HEK293 (cell line): Measurements from ENCODE around the gene SYNE1.

Experiments
- CTCF ChIA-PET: fragments of 350-600 bp; formaldehyde crosslinking; extraction: SDS; loops from one replicate; lab custom pipeline; 2021; ENCODE audit warnings: antibody characterized with exemption; lab: Yijun Ruan, JAX
- POLR2A ChIA-PET: fragments of 300-600 bp; formaldehyde crosslinking; extraction: SDS; loops from one replicate; lab custom pipeline; 2020; ENCODE audit warnings: antibody characterized with exemption, inconsistent platforms; lab: Yijun Ruan, JAX
- H3K27ac ChIP-seq: fragments of 200-500 bp; sonication (Bioruptor generic); 2 replicates; pipeline ENCODE4 v1.5.1; 2014; ENCODE audit warnings: low read depth, low read length, control low read depth, inconsistent platforms; ENCODE audit errors: extremely low read depth
- H3K36me3 ChIP-seq, 2 experiments: fragments of 200-500 bp in 1 of 2; sonication (Bioruptor generic) in 1 of 2; 1 replicate in 1 of 2; 2 replicates in 1 of 2; pipeline ENCODE4 v1.5.1; 2014 to 2017; ENCODE audit warnings: inconsistent platforms in 2 of 2, low read length in 2 of 2; ENCODE audit not compliant: control insufficient read depth in 2 of 2, insufficient read depth in 1 of 2
- H3K4me1 ChIP-seq: fragments of 200-500 bp; sonication (Bioruptor generic); 2 replicates; pipeline ENCODE4 v1.5.1; 2014; ENCODE audit warnings: mild to moderate bottlenecking, low read length, inconsistent platforms; ENCODE audit not compliant: control insufficient read depth, insufficient read depth
- H3K4me3 ChIP-seq: 2 replicates; pipeline ENCODE4 v1.5.1; 2011; ENCODE audit warnings: low read depth, mild to moderate bottlenecking, control low read depth, low read length, moderate library complexity
- H3K9me3 ChIP-seq: fragments of 200-500 bp; sonication (Bioruptor generic); 2 replicates; pipeline ENCODE4 v1.5.1; 2014; ENCODE audit warnings: low read depth, low read length, inconsistent platforms; ENCODE audit not compliant: control insufficient read depth, insufficient read depth
- EGR2 ChIP-seq: fragments of 450-650 bp; formaldehyde crosslinking; IDR thresholded peaks from 2 replicates; pipeline ENCODE4 v1.5.1; 2016; ENCODE audit warnings: low read depth, missing biosample characterization, missing genetic modification characterization
- SALL2 ChIP-seq: fragments of 450-650 bp; formaldehyde crosslinking; IDR thresholded peaks from 2 replicates; pipeline ENCODE4 v1.5.0; 2017; ENCODE audit warnings: missing biosample characterization, mild to moderate bottlenecking, missing genetic modification characterization, borderline replicate concordance
- WT1 ChIP-seq: fragments of 450-650 bp; formaldehyde crosslinking; IDR thresholded peaks from 2 replicates; pipeline ENCODE4 v1.5.1; 2016; ENCODE audit warnings: missing biosample characterization, missing genetic modification characterization
- ZFHX2 ChIP-seq: fragments of 450-650 bp; formaldehyde crosslinking; conservative IDR thresholded peaks from 2 replicates; pipeline ENCODE4 v1.5.1; 2016; ENCODE audit warnings: missing biosample characterization, missing genetic modification characterization
- ZNF155 ChIP-seq: fragments of 450-650 bp; formaldehyde crosslinking; IDR thresholded peaks from 2 replicates; pipeline ENCODE4 v1.5.1; 2016; ENCODE audit warnings: missing biosample characterization, missing genetic modification characterization
- ZNF175 ChIP-seq: fragments of 450-650 bp; formaldehyde crosslinking; IDR thresholded peaks from 2 replicates; pipeline ENCODE4 v1.5.1; 2016; ENCODE audit warnings: missing biosample characterization, missing genetic modification characterization
- ZNF184 ChIP-seq: fragments of 450-650 bp; IDR thresholded peaks from 2 replicates; pipeline ENCODE4 v1.5.1; 2018; ENCODE audit warnings: missing biosample characterization, mild to moderate bottlenecking, missing genetic modification characterization
- ZNF433 ChIP-seq: fragments of 450-650 bp; formaldehyde crosslinking; IDR thresholded peaks from 2 replicates; pipeline ENCODE4 v1.5.1; 2016; ENCODE audit warnings: missing biosample characterization, missing genetic modification characterization, low read depth
- ZNF473 ChIP-seq: fragments of 450-650 bp; formaldehyde crosslinking; IDR thresholded peaks from 2 replicates; pipeline ENCODE4 v1.5.1; 2017; ENCODE audit warnings: missing biosample characterization, missing genetic modification characterization
- ZNF777 ChIP-seq: fragments of 450-650 bp; formaldehyde crosslinking; IDR thresholded peaks from 2 replicates; pipeline ENCODE4 v1.5.1; 2017; ENCODE audit warnings: missing biosample characterization, missing genetic modification characterization, borderline replicate concordance
- ZNF785 ChIP-seq: fragments of 450-650 bp; formaldehyde crosslinking; IDR thresholded peaks from 2 replicates; pipeline ENCODE4 v1.5.1; 2016; ENCODE audit warnings: missing biosample characterization, missing genetic modification characterization
- ZSCAN16 ChIP-seq: fragments of 450-650 bp; formaldehyde crosslinking; IDR thresholded peaks from 2 replicates; pipeline ENCODE4 v1.5.1; 2016; ENCODE audit warnings: missing biosample characterization, missing genetic modification characterization
- ZSCAN30 ChIP-seq: fragments of 450-650 bp; IDR thresholded peaks from 2 replicates; pipeline ENCODE4 v1.5.1; 2018; ENCODE audit warnings: missing biosample characterization, mild to moderate bottlenecking, missing genetic modification characterization, moderate library complexity
- TF ChIP-seq, protein P1 (sequence below): fragments of 450-650 bp; IDR thresholded peaks from 2 replicates; pipeline ENCODE4 v1.5.1; 2018; ENCODE audit warnings: missing biosample characterization, missing genetic modification characterization
- TF ChIP-seq, protein P2 (sequence below): IDR thresholded peaks from 2 replicates; pipeline ENCODE4 v1.6.1; 2011; ENCODE audit warnings: mild to moderate bottlenecking, low read depth, low read length, borderline replicate concordance
- TF ChIP-seq, protein P3 (sequence below): fragments of 450-650 bp; IDR thresholded peaks from 2 replicates; pipeline ENCODE4 v1.5.1; 2018; ENCODE audit warnings: missing biosample characterization, mild to moderate bottlenecking, missing genetic modification characterization
- TF ChIP-seq, protein P4 (sequence below): fragments of 450-650 bp; formaldehyde crosslinking; conservative IDR thresholded peaks from 2 replicates; pipeline ENCODE4 v1.5.1; 2016; ENCODE audit warnings: low read depth, missing biosample characterization, missing genetic modification characterization
- TF ChIP-seq, protein P5 (sequence below): fragments of 450-650 bp; formaldehyde crosslinking; IDR thresholded peaks from 2 replicates; pipeline ENCODE4 v1.5.1; 2016; ENCODE audit warnings: missing biosample characterization, missing genetic modification characterization
- TF ChIP-seq, protein P6 (sequence below): fragments of 450-650 bp; formaldehyde crosslinking; IDR thresholded peaks from 2 replicates; pipeline ENCODE4 v1.5.1; 2017; ENCODE audit warnings: missing biosample characterization, missing genetic modification characterization

Gene SYNE1

DNA sequence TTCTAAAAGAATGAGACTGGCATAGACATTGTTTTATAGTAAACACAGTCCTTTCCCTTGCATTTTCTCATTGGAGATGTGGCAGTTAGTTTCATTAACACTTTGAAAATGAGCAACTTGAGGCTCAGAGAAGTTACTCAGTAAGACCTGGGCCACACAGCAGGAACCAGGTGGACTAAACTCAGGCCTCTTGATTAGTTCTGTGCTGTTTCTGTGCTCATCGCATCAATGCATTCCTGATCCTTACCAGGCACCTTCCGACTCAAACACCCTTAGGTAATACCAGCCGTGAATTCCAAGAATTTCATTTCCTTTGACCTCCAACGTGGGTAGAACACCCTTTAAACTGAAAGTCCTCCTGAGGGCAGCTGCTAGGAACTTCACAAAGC, 466.9 kb downstream of the SYNE1 start:
- Histone ChIP-seq H3K27ac (no peak overlapping the region), H3K9me3 (no peaks in the 10 kb centered on the region)
- POLR2A ChIA-PET, result no interaction called here

DNA sequence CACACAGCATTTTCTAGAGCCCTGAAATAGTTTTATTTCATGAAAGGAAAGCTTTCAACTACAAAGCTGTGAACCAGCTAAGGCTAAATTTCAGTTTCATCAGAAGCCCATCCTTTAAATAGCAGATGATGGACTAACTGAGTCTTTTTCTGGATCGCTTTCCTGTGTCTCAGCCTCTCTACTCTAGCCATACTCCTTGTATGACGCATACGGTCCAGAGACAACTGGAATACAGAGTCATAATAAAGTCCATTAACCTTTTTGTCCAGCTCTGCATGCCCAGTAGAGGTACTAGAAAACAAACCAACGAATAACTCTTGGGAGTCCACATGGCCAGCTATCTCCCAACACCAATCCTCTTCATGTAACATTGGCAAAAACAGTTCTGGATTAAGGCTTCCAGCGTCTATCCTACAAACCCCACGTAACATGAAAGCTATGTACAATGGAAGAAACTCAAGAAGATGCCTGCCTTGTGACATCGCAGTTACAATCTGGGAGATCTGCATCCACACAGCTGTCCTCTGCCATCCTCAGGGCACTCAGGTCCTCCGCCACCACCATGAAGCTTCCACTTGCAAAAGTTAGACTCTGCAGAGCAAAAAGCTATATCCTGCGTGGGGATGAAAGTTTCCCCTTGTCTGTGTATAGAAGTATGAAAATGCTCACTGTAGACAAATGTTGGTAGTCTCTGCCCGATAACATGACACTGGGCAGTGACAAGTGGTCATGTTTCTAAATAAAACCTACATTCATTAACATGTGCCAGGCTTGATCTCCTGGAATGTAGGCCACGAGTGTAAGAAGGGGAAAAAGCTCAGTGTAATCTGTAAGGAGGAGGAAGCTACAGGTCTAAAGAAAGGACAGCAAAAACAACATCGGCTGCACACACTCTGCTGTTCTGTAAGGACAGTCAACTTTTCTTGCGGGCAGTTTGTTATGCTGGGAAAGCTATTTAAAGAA, 469.2 kb downstream of the SYNE1 start:
- H3K27ac ChIP-seq, result no peak overlapping the region
- H3K4me3 ChIP-seq, result no peak overlapping the region
- ChIA-PET POLR2A (no interaction called here), CTCF (no interaction called here)
- peaks cover 0 to 4% of the 10 kb centered on the region in 2 experiments; a peak in 1 of 3 replicates for H3K36me3 ChIP-seq
- H3K4me1 ChIP-seq, result no peaks in the 10 kb centered on the region
- H3K9me3 ChIP-seq, result no peaks in the 10 kb centered on the region
- TF ChIP-seq, protein P1, sequence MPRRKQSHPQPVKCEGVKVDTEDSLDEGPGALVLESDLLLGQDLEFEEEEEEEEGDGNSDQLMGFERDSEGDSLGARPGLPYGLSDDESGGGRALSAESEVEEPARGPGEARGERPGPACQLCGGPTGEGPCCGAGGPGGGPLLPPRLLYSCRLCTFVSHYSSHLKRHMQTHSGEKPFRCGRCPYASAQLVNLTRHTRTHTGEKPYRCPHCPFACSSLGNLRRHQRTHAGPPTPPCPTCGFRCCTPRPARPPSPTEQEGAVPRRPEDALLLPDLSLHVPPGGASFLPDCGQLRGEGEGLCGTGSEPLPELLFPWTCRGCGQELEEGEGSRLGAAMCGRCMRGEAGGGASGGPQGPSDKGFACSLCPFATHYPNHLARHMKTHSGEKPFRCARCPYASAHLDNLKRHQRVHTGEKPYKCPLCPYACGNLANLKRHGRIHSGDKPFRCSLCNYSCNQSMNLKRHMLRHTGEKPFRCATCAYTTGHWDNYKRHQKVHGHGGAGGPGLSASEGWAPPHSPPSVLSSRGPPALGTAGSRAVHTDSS (tag by site-specific recombination), result no peak
- TF ChIP-seq, protein P2, sequence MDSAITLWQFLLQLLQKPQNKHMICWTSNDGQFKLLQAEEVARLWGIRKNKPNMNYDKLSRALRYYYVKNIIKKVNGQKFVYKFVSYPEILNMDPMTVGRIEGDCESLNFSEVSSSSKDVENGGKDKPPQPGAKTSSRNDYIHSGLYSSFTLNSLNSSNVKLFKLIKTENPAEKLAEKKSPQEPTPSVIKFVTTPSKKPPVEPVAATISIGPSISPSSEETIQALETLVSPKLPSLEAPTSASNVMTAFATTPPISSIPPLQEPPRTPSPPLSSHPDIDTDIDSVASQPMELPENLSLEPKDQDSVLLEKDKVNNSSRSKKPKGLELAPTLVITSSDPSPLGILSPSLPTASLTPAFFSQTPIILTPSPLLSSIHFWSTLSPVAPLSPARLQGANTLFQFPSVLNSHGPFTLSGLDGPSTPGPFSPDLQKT, result no peak
- TF ChIP-seq SALL2 (tag by site-specific recombination) (no peak), ZNF473 (tag by site-specific recombination) (no peak), ZNF155 (no peak), WT1 (tag by site-specific recombination) (no peak), EGR2 (tag by site-specific recombination) (no peak), ZFHX2 (tag by site-specific recombination) (no peak), ZNF777 (tag by site-specific recombination) (no peak), ZSCAN16 (no peak), ZSCAN30 (tag by site-specific recombination) (no peak), ZNF785 (tag by site-specific recombination) (no peak)
- TF ChIP-seq, protein P3, sequence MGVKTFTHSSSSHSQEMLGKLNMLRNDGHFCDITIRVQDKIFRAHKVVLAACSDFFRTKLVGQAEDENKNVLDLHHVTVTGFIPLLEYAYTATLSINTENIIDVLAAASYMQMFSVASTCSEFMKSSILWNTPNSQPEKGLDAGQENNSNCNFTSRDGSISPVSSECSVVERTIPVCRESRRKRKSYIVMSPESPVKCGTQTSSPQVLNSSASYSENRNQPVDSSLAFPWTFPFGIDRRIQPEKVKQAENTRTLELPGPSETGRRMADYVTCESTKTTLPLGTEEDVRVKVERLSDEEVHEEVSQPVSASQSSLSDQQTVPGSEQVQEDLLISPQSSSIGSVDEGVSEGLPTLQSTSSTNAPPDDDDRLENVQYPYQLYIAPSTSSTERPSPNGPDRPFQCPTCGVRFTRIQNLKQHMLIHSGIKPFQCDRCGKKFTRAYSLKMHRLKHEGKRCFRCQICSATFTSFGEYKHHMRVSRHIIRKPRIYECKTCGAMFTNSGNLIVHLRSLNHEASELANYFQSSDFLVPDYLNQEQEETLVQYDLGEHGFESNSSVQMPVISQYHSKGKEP (tag by site-specific recombination), result no peak

More for the DNA sequence above, 466.9 kb downstream of the SYNE1 start:
- no peak for TF ChIP-seq ZNF175 (tag by site-specific recombination)
- no peak for TF ChIP-seq ZNF433 (tag by site-specific recombination)
- TF ChIP-seq, protein P4, sequence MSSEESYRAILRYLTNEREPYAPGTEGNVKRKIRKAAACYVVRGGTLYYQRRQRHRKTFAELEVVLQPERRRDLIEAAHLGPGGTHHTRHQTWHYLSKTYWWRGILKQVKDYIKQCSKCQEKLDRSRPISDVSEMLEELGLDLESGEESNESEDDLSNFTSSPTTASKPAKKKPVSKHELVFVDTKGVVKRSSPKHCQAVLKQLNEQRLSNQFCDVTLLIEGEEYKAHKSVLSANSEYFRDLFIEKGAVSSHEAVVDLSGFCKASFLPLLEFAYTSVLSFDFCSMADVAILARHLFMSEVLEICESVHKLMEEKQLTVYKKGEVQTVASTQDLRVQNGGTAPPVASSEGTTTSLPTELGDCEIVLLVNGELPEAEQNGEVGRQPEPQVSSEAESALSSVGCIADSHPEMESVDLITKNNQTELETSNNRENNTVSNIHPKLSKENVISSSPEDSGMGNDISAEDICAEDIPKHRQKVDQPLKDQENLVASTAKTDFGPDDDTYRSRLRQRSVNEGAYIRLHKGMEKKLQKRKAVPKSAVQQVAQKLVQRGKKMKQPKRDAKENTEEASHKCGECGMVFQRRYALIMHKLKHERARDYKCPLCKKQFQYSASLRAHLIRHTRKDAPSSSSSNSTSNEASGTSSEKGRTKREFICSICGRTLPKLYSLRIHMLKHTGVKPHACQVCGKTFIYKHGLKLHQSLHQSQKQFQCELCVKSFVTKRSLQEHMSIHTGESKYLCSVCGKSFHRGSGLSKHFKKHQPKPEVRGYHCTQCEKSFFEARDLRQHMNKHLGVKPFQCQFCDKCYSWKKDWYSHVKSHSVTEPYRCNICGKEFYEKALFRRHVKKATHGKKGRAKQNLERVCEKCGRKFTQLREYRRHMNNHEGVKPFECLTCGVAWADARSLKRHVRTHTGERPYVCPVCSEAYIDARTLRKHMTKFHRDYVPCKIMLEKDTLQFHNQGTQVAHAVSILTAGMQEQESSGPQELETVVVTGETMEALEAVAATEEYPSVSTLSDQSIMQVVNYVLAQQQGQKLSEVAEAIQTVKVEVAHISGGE, result no peak
- TF ChIP-seq ZNF184 (tag by site-specific recombination), result no peak
- TF ChIP-seq, protein P5, sequence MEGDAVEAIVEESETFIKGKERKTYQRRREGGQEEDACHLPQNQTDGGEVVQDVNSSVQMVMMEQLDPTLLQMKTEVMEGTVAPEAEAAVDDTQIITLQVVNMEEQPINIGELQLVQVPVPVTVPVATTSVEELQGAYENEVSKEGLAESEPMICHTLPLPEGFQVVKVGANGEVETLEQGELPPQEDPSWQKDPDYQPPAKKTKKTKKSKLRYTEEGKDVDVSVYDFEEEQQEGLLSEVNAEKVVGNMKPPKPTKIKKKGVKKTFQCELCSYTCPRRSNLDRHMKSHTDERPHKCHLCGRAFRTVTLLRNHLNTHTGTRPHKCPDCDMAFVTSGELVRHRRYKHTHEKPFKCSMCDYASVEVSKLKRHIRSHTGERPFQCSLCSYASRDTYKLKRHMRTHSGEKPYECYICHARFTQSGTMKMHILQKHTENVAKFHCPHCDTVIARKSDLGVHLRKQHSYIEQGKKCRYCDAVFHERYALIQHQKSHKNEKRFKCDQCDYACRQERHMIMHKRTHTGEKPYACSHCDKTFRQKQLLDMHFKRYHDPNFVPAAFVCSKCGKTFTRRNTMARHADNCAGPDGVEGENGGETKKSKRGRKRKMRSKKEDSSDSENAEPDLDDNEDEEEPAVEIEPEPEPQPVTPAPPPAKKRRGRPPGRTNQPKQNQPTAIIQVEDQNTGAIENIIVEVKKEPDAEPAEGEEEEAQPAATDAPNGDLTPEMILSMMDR (tag by site-specific recombination), result no peak
- TF ChIP-seq, protein P6, sequence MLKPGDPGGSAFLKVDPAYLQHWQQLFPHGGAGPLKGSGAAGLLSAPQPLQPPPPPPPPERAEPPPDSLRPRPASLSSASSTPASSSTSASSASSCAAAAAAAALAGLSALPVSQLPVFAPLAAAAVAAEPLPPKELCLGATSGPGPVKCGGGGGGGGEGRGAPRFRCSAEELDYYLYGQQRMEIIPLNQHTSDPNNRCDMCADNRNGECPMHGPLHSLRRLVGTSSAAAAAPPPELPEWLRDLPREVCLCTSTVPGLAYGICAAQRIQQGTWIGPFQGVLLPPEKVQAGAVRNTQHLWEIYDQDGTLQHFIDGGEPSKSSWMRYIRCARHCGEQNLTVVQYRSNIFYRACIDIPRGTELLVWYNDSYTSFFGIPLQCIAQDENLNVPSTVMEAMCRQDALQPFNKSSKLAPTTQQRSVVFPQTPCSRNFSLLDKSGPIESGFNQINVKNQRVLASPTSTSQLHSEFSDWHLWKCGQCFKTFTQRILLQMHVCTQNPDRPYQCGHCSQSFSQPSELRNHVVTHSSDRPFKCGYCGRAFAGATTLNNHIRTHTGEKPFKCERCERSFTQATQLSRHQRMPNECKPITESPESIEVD (tag by site-specific recombination), result no peak
- Histone ChIP-seq H3K4me3 (no peak overlapping the region), H3K4me1 (no peaks in the 10 kb centered on the region), H3K36me3 (peaks cover 0 to 9% of the 10 kb centered on the region in 2 experiments; a peak in 1 of 3 replicates)
- CTCF ChIA-PET, result interaction anchor here (0.6 kb wide), 1 partner anchor 149 kb away, joined by 3 read pairs; no protein-coding TSS in a partner anchor
